Transverse colon (tissue), 4 donors: ENCODE measurements around the gene CD14. TPM values are rescaled to one million over a fixed set of nuclear protein-coding genes. Genes with fewer than 3 reads are reported as not detected.
A peak's percentile ranks its signal among the peaks of the same experiment; 100 is the strongest.

Experiments
- DNase-seq: peaks from one replicate; pipeline ENCODE4 v3.0.0-alpha.2; 2019
- H3K27ac ChIP-seq, 4 donors: fragments of 200-600 bp; sonication (generic); 2 replicates each; pipeline ENCODE4 v1.5.1; 2016 to 2018; ENCODE audit warnings: inconsistent platforms in 4 of 4
- H3K27me3 ChIP-seq: fragments of 200-600 bp; sonication (generic); 2 replicates; pipeline ENCODE4 v1.5.1; 2017; ENCODE audit warnings: inconsistent platforms
- H3K36me3 ChIP-seq, 4 donors: fragments of 200-600 bp; sonication (generic); 2 replicates each; pipeline ENCODE4 v1.5.1; 2017 to 2019; ENCODE audit warnings: inconsistent platforms in 4 of 4
- H3K4me1 ChIP-seq, 4 donors: fragments of 200-600 bp; sonication (generic); 2 replicates each; pipeline ENCODE4 v1.5.1; 2017 to 2020; ENCODE audit warnings: inconsistent platforms in 4 of 4
- H3K4me3 ChIP-seq, 4 donors: fragments of 200-600 bp; sonication (generic); 1 replicate in 1 of 4; 2 replicates in 3 of 4; pipeline versions ENCODE4 v1.5.1 to v1.6.1; 2017 to 2019; ENCODE audit warnings: inconsistent platforms in 4 of 4
- H3K9me3 ChIP-seq, 2 donors: fragments of 200-600 bp; sonication (generic); 2 replicates each; pipeline ENCODE4 v1.5.1; 2017 to 2019; ENCODE audit warnings: inconsistent platforms in 2 of 2
- EP300 ChIP-seq: sonication (generic); formaldehyde crosslinking; IDR thresholded peaks from one replicate; pipeline ENCODE4 v1.6.1; 2017; ENCODE audit warnings: antibody characterized with exemption, low read depth
- POLR2A ChIP-seq: fragments of 450-650 bp; IDR thresholded peaks from one replicate; pipeline ENCODE4 v1.6.1; 2016; ENCODE audit warnings: antibody characterized with exemption, mild to moderate bottlenecking, moderate library complexity
- POLR2AphosphoS5 ChIP-seq, 3 donors: sonication (generic); formaldehyde crosslinking; IDR thresholded peaks; one replicate each; pipeline ENCODE4 v1.6.1; 2016; ENCODE audit warnings: antibody characterized with exemption in 3 of 3
- WGBS, 2 donors: methylation state at CpG; one replicate each; pipeline ENCODE4 v1.1.5; 2018; ENCODE audit warnings: low coverage in 1 of 2; 5-methylcytosine and 5-hydroxymethylcytosine counted together
- in situ Hi-C, 4 donors: fragments of 200-750 bp; cut with MboI; loops; one replicate each; pipeline versions ENCODE4 v1.15.0 to v1.15.1; 2017; ENCODE audit warnings: low sequenced_read_pairs in 3 of 4, low pct_ligation_motif_present in 1 of 4, low pct_unique_long_range_greater_than_20kb in 1 of 4
- intact Hi-C: fragments of 100-400 bp; cut with DNase I; formaldehyde crosslinking; loops from one replicate; pipeline ENCODE4 v1.15.1; 2023; ENCODE audit warnings: low total_unique reads
- total RNA-seq, 4 donors: library from RNA; depleted of rRNA; stranded (reverse); fragments of >200 nt; gene quantifications; one replicate each; pipeline ENCODE4 v1.1.0, GENCODE V29; 2016
- TF ChIP-seq, protein P1 (sequence below), 5 experiments: fragments of 200-600 bp in 3 of 5; fragments of 450-650 bp in 2 of 5; sonication (generic) in 3 of 5; IDR thresholded peaks; 1 replicate in 2 of 5; 2 replicates in 3 of 5; pipeline ENCODE4 v1.5.1; 2016 to 2017; ENCODE audit warnings: antibody characterized with exemption in 5 of 5, inconsistent platforms in 3 of 5, mild to moderate bottlenecking in 2 of 5, moderate library complexity in 1 of 5

Gene CD14
- total RNA-seq, 4 donors from 2014 or later: 3.6 to 92.4 (median 45.6) TPM

DNA sequence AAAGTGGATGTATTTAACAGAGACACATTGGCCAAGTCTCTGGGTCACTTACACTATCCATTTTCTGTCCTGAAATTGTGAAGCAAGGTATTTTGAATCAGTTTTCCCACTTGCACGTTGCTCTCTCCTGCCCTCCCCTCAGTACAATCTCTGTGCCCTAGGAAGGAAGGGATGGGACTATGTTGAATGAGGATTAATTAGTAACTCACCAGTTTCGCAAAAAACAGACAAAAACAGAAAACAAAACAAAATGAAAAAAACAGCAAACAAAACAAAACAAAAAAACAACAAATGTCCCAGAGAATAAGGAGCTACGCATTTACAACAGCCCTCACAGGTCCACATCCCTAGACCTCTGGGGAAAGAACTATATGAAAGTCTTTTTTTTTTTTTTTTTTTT is 1.1 kb upstream of the CD14 start:
- intact Hi-C loops: loop anchor here (10.0 kb wide), 1 partner anchor 229 kb away; the partner anchor contains the start of gene ANKHD1
- peaks cover 5 to 37% (median 17%) of the 10 kb centered on the region in 4 donors for H3K4me1 ChIP-seq
- no peaks in the 10 kb centered on the region for H3K36me3 ChIP-seq
- no peak for DNase-seq
- WGBS, 2 donors: 55 to 62% methylated on average over 3 of the region's 3 CpGs
- in situ Hi-C loops: loop anchor here in 3 of 4 donors (10.0 kb wide), 2 partner anchors 59 to 69 kb away; partner anchors contain the start of genes APBB3 (in 2 of the 3) and SLC35A4 (in 2 of the 3)
- peak overlapping the region in 2 of 4 donors; percentile 78 to 82 for H3K27ac ChIP-seq
- H3K27me3 ChIP-seq: no peaks in the 10 kb centered on the region
- no peak for TF ChIP-seq POLR2AphosphoS5 (IDR thresholded peaks at IDR 0.05)
- TF ChIP-seq POLR2A: no peak
- TF ChIP-seq, protein P1, sequence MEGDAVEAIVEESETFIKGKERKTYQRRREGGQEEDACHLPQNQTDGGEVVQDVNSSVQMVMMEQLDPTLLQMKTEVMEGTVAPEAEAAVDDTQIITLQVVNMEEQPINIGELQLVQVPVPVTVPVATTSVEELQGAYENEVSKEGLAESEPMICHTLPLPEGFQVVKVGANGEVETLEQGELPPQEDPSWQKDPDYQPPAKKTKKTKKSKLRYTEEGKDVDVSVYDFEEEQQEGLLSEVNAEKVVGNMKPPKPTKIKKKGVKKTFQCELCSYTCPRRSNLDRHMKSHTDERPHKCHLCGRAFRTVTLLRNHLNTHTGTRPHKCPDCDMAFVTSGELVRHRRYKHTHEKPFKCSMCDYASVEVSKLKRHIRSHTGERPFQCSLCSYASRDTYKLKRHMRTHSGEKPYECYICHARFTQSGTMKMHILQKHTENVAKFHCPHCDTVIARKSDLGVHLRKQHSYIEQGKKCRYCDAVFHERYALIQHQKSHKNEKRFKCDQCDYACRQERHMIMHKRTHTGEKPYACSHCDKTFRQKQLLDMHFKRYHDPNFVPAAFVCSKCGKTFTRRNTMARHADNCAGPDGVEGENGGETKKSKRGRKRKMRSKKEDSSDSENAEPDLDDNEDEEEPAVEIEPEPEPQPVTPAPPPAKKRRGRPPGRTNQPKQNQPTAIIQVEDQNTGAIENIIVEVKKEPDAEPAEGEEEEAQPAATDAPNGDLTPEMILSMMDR (IDR thresholded peaks at IDR 0.05): no peak
- no peak for TF ChIP-seq EP300
- no peaks in the 10 kb centered on the region for H3K9me3 ChIP-seq
- H3K4me3 ChIP-seq: no peak overlapping the region

DNA sequence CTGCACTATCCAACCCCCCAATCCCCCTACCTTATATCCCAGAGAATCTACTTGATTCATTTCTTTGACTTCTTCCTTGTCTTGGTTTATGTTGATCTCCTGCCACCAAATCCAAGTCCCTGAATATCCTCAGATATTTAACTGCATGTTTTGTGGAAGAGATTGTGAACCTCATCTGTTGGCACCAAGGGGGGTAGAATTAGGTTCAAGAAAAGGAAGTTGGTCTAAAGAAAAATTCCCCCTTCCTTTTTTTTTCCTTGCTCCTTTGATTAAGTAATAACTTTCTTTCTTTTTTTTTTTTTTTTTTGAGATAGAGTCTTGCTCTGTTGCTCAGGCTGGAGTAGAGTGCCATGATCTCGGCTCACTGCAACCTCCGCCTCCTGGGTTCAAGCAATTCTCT is 526 bp upstream of the CD14 start:
- H3K27ac ChIP-seq: peak overlapping the region; percentile 78 to 82 (median 82)
- no peak for DNase-seq
- no peaks in the 10 kb centered on the region for H3K9me3 ChIP-seq
- H3K27me3 ChIP-seq: no peaks in the 10 kb centered on the region
- TF ChIP-seq EP300 (no peak), POLR2AphosphoS5 (IDR thresholded peaks at IDR 0.05) (no peak), POLR2A (no peak)
- TF ChIP-seq, protein P1 (IDR thresholded peaks at IDR 0.05): no peak
- peak overlapping the region in 2 of 4 donors; percentile 34 to 62 for H3K4me3 ChIP-seq
- 92 to 94% methylated on average over 2 of the region's 2 CpGs for WGBS, 2 donors
- no peaks in the 10 kb centered on the region for H3K36me3 ChIP-seq
- intact Hi-C loops (loop anchor here (10.0 kb wide), 1 partner anchor 229 kb away; the partner anchor contains the start of gene ANKHD1), in situ Hi-C loops (loop anchor here in 3 of 4 donors (10.0 kb wide), 2 partner anchors 59 to 69 kb away; partner anchors contain the start of genes APBB3 (in 2 of the 3) and SLC35A4 (in 2 of the 3))
- H3K4me1 ChIP-seq: peaks cover 5 to 33% (median 13%) of the 10 kb centered on the region in 4 donors

DNA sequence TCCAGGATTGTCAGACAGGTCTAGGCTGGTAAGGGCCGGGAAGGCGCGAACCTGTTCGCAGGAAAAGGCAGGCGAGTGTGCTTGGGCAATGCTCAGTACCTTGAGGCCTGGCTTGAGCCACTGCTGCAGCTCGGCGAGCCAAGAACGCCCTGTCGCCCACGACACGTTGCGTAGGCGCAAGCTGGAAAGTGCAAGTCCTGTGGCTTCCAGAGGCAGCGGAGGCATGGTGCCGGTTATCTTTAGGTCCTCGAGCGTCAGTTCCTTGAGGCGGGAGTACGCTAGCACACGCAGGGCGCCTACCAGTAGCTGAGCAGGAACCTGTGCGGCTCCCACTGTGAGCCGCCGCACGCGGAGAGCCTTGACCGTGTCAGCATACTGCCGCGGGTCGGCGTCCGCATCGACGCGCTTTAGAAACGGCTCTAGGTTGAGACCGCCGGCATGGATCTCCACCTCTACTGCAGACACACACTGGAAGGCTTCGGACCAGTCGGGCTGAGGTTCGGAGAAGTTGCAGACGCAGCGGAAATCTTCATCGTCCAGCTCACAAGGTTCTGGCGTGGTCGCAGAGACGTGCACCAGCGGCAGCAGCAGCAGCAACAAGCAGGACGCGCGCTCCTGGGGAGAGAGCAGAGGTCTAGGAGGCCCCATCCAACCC is 482 bp downstream of the CD14 start:
- in situ Hi-C loops: loop anchor here in 3 of 4 donors (10.0 kb wide), 2 partner anchors 58 to 68 kb away; partner anchors contain the start of genes APBB3 (in 2 of the 3) and SLC35A4 (in 2 of the 3)
- TF ChIP-seq EP300: no peak
- peak in 2 of 3 donors; percentile 2 to 25 for TF ChIP-seq POLR2AphosphoS5 (IDR thresholded peaks at IDR 0.05)

DNA sequence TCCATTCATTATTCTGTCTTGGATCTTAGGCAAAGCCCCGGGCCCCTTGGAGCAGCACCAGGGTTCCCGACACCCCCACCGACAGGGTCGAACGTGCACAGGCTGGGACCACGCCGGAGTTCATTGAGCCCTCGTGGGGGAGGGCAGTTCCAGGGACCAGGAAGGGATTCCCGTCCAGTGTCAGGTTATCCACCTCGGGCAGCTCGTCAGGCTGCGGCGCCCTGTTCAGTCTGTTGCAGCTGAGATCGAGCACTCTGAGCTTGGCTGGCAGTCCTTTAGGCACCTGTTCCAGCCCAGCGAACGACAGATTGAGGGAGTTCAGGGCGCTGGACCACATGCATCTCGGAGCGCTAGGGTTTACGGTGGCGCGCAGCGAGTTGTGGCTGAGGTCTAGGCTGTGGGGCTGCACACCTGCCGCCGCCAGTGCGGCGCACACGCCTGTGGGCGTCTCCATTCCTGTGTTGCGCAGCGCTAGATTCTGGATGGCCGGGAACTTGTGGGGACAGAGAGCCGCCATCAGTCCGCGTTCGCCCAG is 1.1 kb downstream of the CD14 start:
- Histone ChIP-seq H3K9me3 (no peaks in the 10 kb centered on the region), H3K36me3 (no peaks in the 10 kb centered on the region), H3K27me3 (no peaks in the 10 kb centered on the region), H3K4me1 (peaks cover 5 to 30% (median 13%) of the 10 kb centered on the region in 4 donors), H3K4me3 (peak overlapping the region; percentile 17 to 62 (median 44)), H3K27ac (peak overlapping the region; percentile 78 to 82 (median 82))
- WGBS, 2 donors: 5% methylated on average over 23 of the region's 36 CpGs; no CpG with 5 or more reads in 1 of the 2 donors
- DNase-seq: peak; percentile 49
- in situ Hi-C loops: loop anchor here in 3 of 4 donors (10.0 kb wide), 2 partner anchors 57 to 67 kb away; partner anchors contain the start of genes APBB3 (in 2 of the 3) and SLC35A4 (in 2 of the 3)
- intact Hi-C loops: loop anchor here (10.0 kb wide), 1 partner anchor 227 kb away; the partner anchor contains the start of gene ANKHD1
- TF ChIP-seq, protein P1 (IDR thresholded peaks at IDR 0.05): no peak
- TF ChIP-seq EP300: no peak
- peak; percentile 40 for TF ChIP-seq POLR2A
- TF ChIP-seq POLR2AphosphoS5 (IDR thresholded peaks at IDR 0.05): peak in 2 of 3 donors; percentile 3 to 39

More for the DNA sequence above, 482 bp downstream of the CD14 start:
- Histone ChIP-seq H3K4me3 (peak overlapping the region; percentile 17 to 62 (median 44)), H3K27me3 (no peaks in the 10 kb centered on the region), H3K36me3 (no peaks in the 10 kb centered on the region), H3K27ac (peak overlapping the region; percentile 78 to 82 (median 82)), H3K9me3 (no peaks in the 10 kb centered on the region), H3K4me1 (peaks cover 5 to 30% (median 13%) of the 10 kb centered on the region in 4 donors)
- intact Hi-C loops: loop anchor here (10.0 kb wide), 1 partner anchor 228 kb away; the partner anchor contains the start of gene ANKHD1
- WGBS, 2 donors: 4% methylated on average over 31 of the region's 51 CpGs; no CpG with 5 or more reads in 1 of the 2 donors
- DNase-seq: peak; percentile 63
